GM12878 (cell line): ENCODE results near the gene RTN4RL1. TPM values are rescaled to one million over a fixed set of nuclear protein-coding genes. Genes with fewer than 3 reads are reported as not detected.

Experiments used
- ATAC-seq: fragments of 200-7000 bp; cut with Tn5 transposase; 3 replicates; pipeline ENCODE4 v1.9.1; 2020; ENCODE audit warnings: mild to moderate bottlenecking, moderate library complexity
- BruUV-seq: library from RNA; stranded (reverse); fragments of 400-500 nt; replicated peaks from 2 replicates; lab custom pipeline; 2021; lab: Mats Ljungman, UMichigan
- CTCF ChIA-PET: fragments of 300-600 bp; sonication (Branson Sonifier 250); formaldehyde crosslinking; extraction: SDS; loops from one replicate; lab custom pipeline; 2021; ENCODE audit warnings: inconsistent platforms; lab: Yijun Ruan, JAX
- POLR2A ChIA-PET: fragments of 350-600 bp; formaldehyde crosslinking; extraction: SDS; loops from one replicate; lab custom pipeline; 2021; ENCODE audit warnings: inconsistent platforms; lab: Charles Lee
- RAD21 ChIA-PET: fragments of 300-600 bp; sonication (Branson Sonifier 250); formaldehyde crosslinking; loops from one replicate; lab custom pipeline; 2023; ENCODE audit warnings: antibody characterized with exemption; ENCODE audit not compliant: unreplicated experiment; lab: Charles Lee
- SMC1A ChIA-PET: fragments of 300-600 bp; sonication (Branson Sonifier 250); formaldehyde crosslinking; loops from one replicate; lab custom pipeline; 2023; ENCODE audit not compliant: unreplicated experiment, uncharacterized antibody; lab: Charles Lee
- DNase-seq: peaks from one replicate; pipeline ENCODE4 v3.0.0-alpha.2; 2011; ENCODE audit warnings: low read depth, low spot score
- FAIRE-seq: peaks from 3 replicates; lab custom pipeline; 2011; peaks lifted over from hg19 to GRCh38; lab: Jason Lieb, UNC
- H2AFZ ChIP-seq: 2 replicates; pipeline ENCODE4 v1.6.0; 2011; ENCODE audit warnings: low read depth, low read length, control low read depth; ENCODE audit not compliant: control insufficient read depth
- H3K27ac ChIP-seq: 2 replicates; pipeline ENCODE4 v1.5.1; 2011; ENCODE audit warnings: control low read depth; ENCODE audit not compliant: control insufficient read depth, insufficient read depth
- H3K27me3 ChIP-seq, 2 experiments: replicated peaks in 1 of 2; 2 replicates each; pipeline versions ENCODE4 v1.6.0 to v1.6.1; 2011; ENCODE audit warnings: low read length in 1 of 2; ENCODE audit not compliant: control insufficient read depth in 2 of 2, insufficient read depth in 2 of 2
- H3K36me3 ChIP-seq, 2 experiments: 2 replicates each; pipeline ENCODE4 v1.5.1; 2011; ENCODE audit warnings: low read length in 1 of 2; ENCODE audit not compliant: control insufficient read depth in 2 of 2, insufficient read depth in 2 of 2
- H3K4me1 ChIP-seq: 2 replicates; pipeline ENCODE4 v1.6.1; 2011; ENCODE audit warnings: mild to moderate bottlenecking, low read length, moderate library complexity, mixed read lengths; ENCODE audit not compliant: control insufficient read depth, insufficient read depth
- H3K4me2 ChIP-seq: 2 replicates; pipeline ENCODE4 v1.6.0; 2011; ENCODE audit warnings: control low read depth; ENCODE audit not compliant: control insufficient read depth, insufficient read depth
- H3K4me3 ChIP-seq: fragments of 200-600 bp; sonication (generic); 2 replicates; pipeline ENCODE4 v1.5.1; 2016
- H3K79me2 ChIP-seq: 2 replicates; pipeline ENCODE4 v1.6.0; 2011; ENCODE audit warnings: low read length; ENCODE audit not compliant: control insufficient read depth, insufficient read depth
- H3K9ac ChIP-seq: 2 replicates; pipeline ENCODE4 v1.8.0; 2011; ENCODE audit warnings: low read length, control low read depth, mixed read lengths; ENCODE audit not compliant: control insufficient read depth, insufficient read depth
- H3K9me3 ChIP-seq: replicated peaks from 3 replicates; pipeline ENCODE4 v1.5.1; 2011; ENCODE audit warnings: mild to moderate bottlenecking, low read length; ENCODE audit not compliant: control insufficient read depth, insufficient read depth
- H4K20me1 ChIP-seq: 2 replicates; pipeline ENCODE4 v1.6.0; 2011; ENCODE audit not compliant: control insufficient read depth, insufficient read depth
- E4F1 ChIP-seq: fragments of 450-650 bp; IDR thresholded peaks from 2 replicates; pipeline ENCODE4 v1.6.1; 2018; ENCODE audit warnings: borderline replicate concordance, mild to moderate bottlenecking; ENCODE audit not compliant: partially characterized antibody
- MYC ChIP-seq: IDR thresholded peaks from 2 replicates; pipeline ENCODE4 v1.6.1; 2011; ENCODE audit warnings: mild to moderate bottlenecking, low read length, moderate library complexity, inconsistent platforms; ENCODE audit not compliant: insufficient read depth, insufficient replicate concordance, insufficient read length, severe bottlenecking
- NR2C2 ChIP-seq: IDR thresholded peaks from 2 replicates; pipeline ENCODE4 v1.6.1; 2011; ENCODE audit warnings: borderline replicate concordance, low read depth; ENCODE audit not compliant: control insufficient read depth, insufficient read length
- PBX3 ChIP-seq: IDR thresholded peaks from 2 replicates; pipeline ENCODE4 v1.6.1; 2011; ENCODE audit warnings: mild to moderate bottlenecking, low read depth, low read length, moderate library complexity; ENCODE audit not compliant: insufficient replicate concordance
- ZBTB40 ChIP-seq: fragments of 450-650 bp; IDR thresholded peaks from 2 replicates; pipeline ENCODE4 v1.6.1; 2016; ENCODE audit warnings: mild to moderate bottlenecking, moderate library complexity, borderline replicate concordance
- ZNF24 ChIP-seq: fragments of 450-650 bp; IDR thresholded peaks from 2 replicates; pipeline ENCODE4 v1.6.1; 2017; ENCODE audit warnings: antibody characterized with exemption, mild to moderate bottlenecking
- ZNF687 ChIP-seq: fragments of 450-650 bp; IDR thresholded peaks from 2 replicates; pipeline ENCODE4 v1.6.1; 2017; ENCODE audit warnings: mild to moderate bottlenecking, moderate library complexity
- WGBS: methylation state at CpG from one replicate; pipeline ENCODE4 v1.1.6; 2016; ENCODE audit warnings: low lambda C conversion rate; ENCODE audit not compliant: insufficient replicate concordance, insufficient coverage; ENCODE audit errors: missing lambda C conversion rate; 5-methylcytosine and 5-hydroxymethylcytosine counted together
- in situ Hi-C: fragments of 300-500 bp; cut with MboI; formaldehyde crosslinking; loops from 9 replicates; pipeline ENCODE4 v1.14.3; 2018; ENCODE audit warnings: mixed read lengths
- intact Hi-C: fragments of 100-400 bp; cut with micrococcal nuclease; formaldehyde crosslinking; loops from one replicate; pipeline ENCODE4 v1.14.2; 2022; ENCODE audit not compliant: unreplicated experiment
- polyA plus RNA-seq, 11 experiments: library from polyadenylated mRNA; depleted of rRNA in 4 of 11; unstranded in 6 of 11; stranded (reverse) in 5 of 11; fragments of >200 nt; fragmentation: Nextera tagmentation in 4 of 11; fragmentation: Illumina TruSeq in 1 of 11; extraction: Ambion mirVana in 4 of 11; extraction: Trizol in 1 of 11; gene quantifications; 1 replicate in 1 of 11; 2 replicates in 10 of 11; pipeline versions ENCODE4 v1.2.1 to v1.2.3, GENCODE V29; 2011 to 2016; ENCODE audit warnings: inconsistent platforms in 2 of 11, missing spikeins in 2 of 11, low read depth in 1 of 11
- total RNA-seq, 4 experiments: library from RNA; depleted of rRNA in 3 of 4; stranded (reverse); fragments of >200 nt in 3 of 4; fragmentation: Illumina TruSeq in 1 of 4; extraction: Trizol in 1 of 4; gene quantifications; 2 replicates each; pipeline versions ENCODE4 v1.2.1 to v1.2.3, GENCODE V29; 2013 to 2021

The RTN4RL1 gene
- total and polyA plus RNA-seq, 10 of the 15 experiments (the other 5 are each of a cell fraction or from before 2014, with no cell fraction given), result 0.08 to 0.11 (median 0.10) TPM; not detected in 7

- SMC1A ChIA-PET, result no interaction called here
- H3K4me2 ChIP-seq, result no peak overlapping the region
- H3K9me3 ChIP-seq, result peaks cover under 1% of the 10 kb centered on the region; the same call in 1 of the 3 replicates
- H3K27ac ChIP-seq, result no peak overlapping the region
- CTCF ChIA-PET, result no interaction called here
- ATAC-seq, result peak; percentile 27
- no TSS peak for BruUV-seq
- no peaks in the 10 kb centered on the region for H4K20me1 ChIP-seq
- no peak overlapping the region for H2AFZ ChIP-seq
- WGBS, result 9% methylated on average over 4 of the region's 4 CpGs
- intact Hi-C loops (no loop called here), in situ Hi-C loops (no loop called here)
- no peak overlapping the region for H3K9ac ChIP-seq
- peak; percentile 22 for TF ChIP-seq PBX3
- no peak for TF ChIP-seq ZNF687
- no peak for TF ChIP-seq E4F1
- no peak for TF ChIP-seq ZNF24
- TF ChIP-seq MYC, result no peak
- no peak for TF ChIP-seq ZBTB40
- no peak for TF ChIP-seq NR2C2
- H3K4me3 ChIP-seq, result no peak overlapping the region
- H3K79me2 ChIP-seq, result no peaks in the 10 kb centered on the region
- H3K36me3 ChIP-seq, result no peaks in the 10 kb centered on the region
- RAD21 ChIA-PET, result no interaction called here
- no peaks in the 10 kb centered on the region; a peak in 1 of 4 replicates for H3K27me3 ChIP-seq
- no peaks in the 10 kb centered on the region; the same call in 1 of the 2 replicates for H3K4me1 ChIP-seq
- DNase-seq, result no peak
- FAIRE-seq, result peak; percentile 68
- POLR2A ChIA-PET, result no interaction called here
These were observed 49.0 kb downstream of the RTN4RL1 start for GRCh38 chr17:1976000-1976682.
